ENCODE measurements around the gene PAPPA2. TPM values are rescaled to one million over a fixed set of nuclear protein-coding genes. Genes with fewer than 3 reads are reported as not detected.

Gene PAPPA2
- total and polyA plus RNA-seq, 10 of the 15 experiments (the other 5 are each of a cell fraction or from before 2014, with no cell fraction given), result under 0.01 to 0.06 (median 0.03) TPM; not detected in 7

GRCh38 chr1:176815621-176816020 lies 352.6 kb downstream of the PAPPA2 start:
- in situ Hi-C loops (cut with MboI) (no loop called here), intact Hi-C loops (cut with micrococcal nuclease; ENCODE audit: unreplicated experiment) (no loop called here)
- Histone ChIP-seq H3K36me3 (ENCODE audit: control insufficient read depth in 2 of 2, insufficient read depth in 2 of 2, low read length in 1 of 2) (no peaks in the 10 kb centered on the region), H3K4me1 (ENCODE audit: control insufficient read depth, insufficient read depth, low read length) (no peaks in the 10 kb centered on the region), H3K4me2 (ENCODE audit: control insufficient read depth, insufficient read depth) (no peak overlapping the region), H3K27me3 (replicated peaks in 1 of 2; ENCODE audit: control insufficient read depth in 2 of 2, insufficient read depth in 2 of 2, low read length in 1 of 2) (no peaks in the 10 kb centered on the region), H3K4me3 (no peak overlapping the region), H3K9ac (ENCODE audit: control insufficient read depth, insufficient read depth, low read length) (no peak overlapping the region), H2AFZ (ENCODE audit: control insufficient read depth, low read depth, low read length) (no peak overlapping the region), H3K9me3 (replicated peaks; ENCODE audit: control insufficient read depth, insufficient read depth, low read length) (no peaks in the 10 kb centered on the region), H3K27ac (ENCODE audit: control insufficient read depth, insufficient read depth) (no peak overlapping the region), H3K79me2 (ENCODE audit: control insufficient read depth, insufficient read depth, low read length) (no peaks in the 10 kb centered on the region), H4K20me1 (ENCODE audit: control insufficient read depth, insufficient read depth) (no peaks in the 10 kb centered on the region)
- 0% methylated on average over 6 of the region's 6 CpGs for WGBS (ENCODE audit: insufficient coverage, insufficient replicate concordance, low lambda C conversion rate, missing lambda C conversion rate)
- ATAC-seq, result no peak
- TF ChIP-seq MEF2B (IDR thresholded peaks at IDR 0.05; ENCODE audit: partially characterized antibody, poor library complexity, severe bottlenecking) (no peak), CHD4 (IDR thresholded peaks at IDR 0.05) (no peak), POLR2AphosphoS2 (IDR thresholded peaks at IDR 0.05; ENCODE audit: low read depth, low read length) (no peak), CHD1 (IDR thresholded peaks at IDR 0.05; ENCODE audit: low read depth, low read length) (no peak), YY1 (IDR thresholded peaks at IDR 0.05; ENCODE audit: low read depth, low read length) (no peak), NR2F1 (conservative IDR thresholded peaks at IDR 0.05) (no peak), NKRF (conservative IDR thresholded peaks at IDR 0.05) (no peak), SRF (IDR thresholded peaks at IDR 0.05; ENCODE audit: low read depth in 2 of 2, low read length in 2 of 2) (no peak), SUZ12 (IDR thresholded peaks at IDR 0.05; ENCODE audit: unreplicated experiment) (no peak), PRDM15 (CRISPR knock-in tag; IDR thresholded peaks at IDR 0.05) (no peak)
- RAD21 ChIA-PET (ENCODE audit: unreplicated experiment), result no interaction called here
- POLR2A ChIA-PET, result no interaction called here
- CTCF ChIA-PET, result no interaction called here
- SMC1A ChIA-PET (ENCODE audit: uncharacterized antibody, unreplicated experiment), result no interaction called here
- no TSS peak for BruUV-seq (replicated peaks)
- no peak for FAIRE-seq
- no peak for DNase-seq (ENCODE audit: low read depth, low spot score)
